HEK293T (cell line): Measurements from ENCODE around the gene SKIC3.
A peak's percentile ranks its signal among the peaks of the same experiment; 100 is the strongest.

Experiments used
- CTCF ChIA-PET: fragments of 350-600 bp; formaldehyde crosslinking; extraction: SDS; loops from one replicate; lab custom pipeline; 2021; ENCODE audit warnings: antibody characterized with exemption, inconsistent platforms; lab: Yijun Ruan, JAX
- POLR2A ChIA-PET: fragments of 350-600 bp; formaldehyde crosslinking; extraction: SDS; loops from one replicate; lab custom pipeline; 2020; ENCODE audit warnings: antibody characterized with exemption, inconsistent platforms; lab: Yijun Ruan, JAX
- DNase-seq: peaks from one replicate; pipeline ENCODE4 v3.0.0; 2012; ENCODE audit warnings: mixed read lengths; ENCODE audit errors: extremely low spot score
- ARNT ChIP-seq: fragments of 450-650 bp; IDR thresholded peaks from 2 replicates; pipeline ENCODE4 v1.6.1; 2017; ENCODE audit warnings: mild to moderate bottlenecking
- BHLHE40 ChIP-seq: fragments of 450-650 bp; IDR thresholded peaks from 2 replicates; pipeline ENCODE4 v1.6.1; 2016; ENCODE audit warnings: mild to moderate bottlenecking, moderate library complexity, borderline replicate concordance
- CTBP1 ChIP-seq: fragments of 450-650 bp; IDR thresholded peaks from 2 replicates; pipeline ENCODE4 v1.6.1; 2016; ENCODE audit warnings: borderline replicate concordance
- ELF4 ChIP-seq: fragments of 450-650 bp; IDR thresholded peaks from 2 replicates; pipeline ENCODE4 v1.6.1; 2017; ENCODE audit warnings: antibody characterized with exemption
- FOXA1 ChIP-seq: fragments of 450-650 bp; IDR thresholded peaks from 2 replicates; pipeline ENCODE4 v1.6.1; 2016; ENCODE audit warnings: mild to moderate bottlenecking
- FOXK2 ChIP-seq: fragments of 450-650 bp; IDR thresholded peaks from 2 replicates; pipeline ENCODE4 v1.6.1; 2016; ENCODE audit warnings: mild to moderate bottlenecking
- FOXM1 ChIP-seq: fragments of 450-650 bp; IDR thresholded peaks from 2 replicates; pipeline ENCODE4 v1.6.1; 2017; ENCODE audit warnings: mild to moderate bottlenecking, borderline replicate concordance
- HDGF ChIP-seq: fragments of 450-650 bp; IDR thresholded peaks from 2 replicates; pipeline ENCODE4 v1.6.1; 2017; ENCODE audit warnings: antibody characterized with exemption, borderline replicate concordance
- L3MBTL2 ChIP-seq: fragments of 450-650 bp; conservative IDR thresholded peaks from 2 replicates; pipeline ENCODE4 v1.6.1; 2016; ENCODE audit warnings: mild to moderate bottlenecking
- LEF1 ChIP-seq: fragments of 450-650 bp; IDR thresholded peaks from 2 replicates; pipeline ENCODE4 v1.6.1; 2017; ENCODE audit warnings: mild to moderate bottlenecking, borderline replicate concordance
- NFRKB ChIP-seq: fragments of 450-650 bp; IDR thresholded peaks from 2 replicates; pipeline ENCODE4 v1.6.1; 2016; ENCODE audit warnings: mild to moderate bottlenecking, moderate library complexity
- SP1 ChIP-seq: fragments of 450-650 bp; IDR thresholded peaks from 2 replicates; pipeline ENCODE4 v1.6.1; 2017
- SUZ12 ChIP-seq: fragments of 450-650 bp; IDR thresholded peaks from 2 replicates; pipeline ENCODE4 v1.6.1; 2016; ENCODE audit warnings: mild to moderate bottlenecking
- TARDBP ChIP-seq: fragments of 450-650 bp; IDR thresholded peaks from 2 replicates; pipeline ENCODE4 v1.6.1; 2016
- ZNF384 ChIP-seq: fragments of 450-650 bp; IDR thresholded peaks from 2 replicates; pipeline ENCODE4 v1.6.1; 2016
- TF ChIP-seq, protein P1 (sequence below): fragments of 450-650 bp; IDR thresholded peaks from 2 replicates; pipeline ENCODE4 v1.6.1; 2016

Gene SKIC3

DNA sequence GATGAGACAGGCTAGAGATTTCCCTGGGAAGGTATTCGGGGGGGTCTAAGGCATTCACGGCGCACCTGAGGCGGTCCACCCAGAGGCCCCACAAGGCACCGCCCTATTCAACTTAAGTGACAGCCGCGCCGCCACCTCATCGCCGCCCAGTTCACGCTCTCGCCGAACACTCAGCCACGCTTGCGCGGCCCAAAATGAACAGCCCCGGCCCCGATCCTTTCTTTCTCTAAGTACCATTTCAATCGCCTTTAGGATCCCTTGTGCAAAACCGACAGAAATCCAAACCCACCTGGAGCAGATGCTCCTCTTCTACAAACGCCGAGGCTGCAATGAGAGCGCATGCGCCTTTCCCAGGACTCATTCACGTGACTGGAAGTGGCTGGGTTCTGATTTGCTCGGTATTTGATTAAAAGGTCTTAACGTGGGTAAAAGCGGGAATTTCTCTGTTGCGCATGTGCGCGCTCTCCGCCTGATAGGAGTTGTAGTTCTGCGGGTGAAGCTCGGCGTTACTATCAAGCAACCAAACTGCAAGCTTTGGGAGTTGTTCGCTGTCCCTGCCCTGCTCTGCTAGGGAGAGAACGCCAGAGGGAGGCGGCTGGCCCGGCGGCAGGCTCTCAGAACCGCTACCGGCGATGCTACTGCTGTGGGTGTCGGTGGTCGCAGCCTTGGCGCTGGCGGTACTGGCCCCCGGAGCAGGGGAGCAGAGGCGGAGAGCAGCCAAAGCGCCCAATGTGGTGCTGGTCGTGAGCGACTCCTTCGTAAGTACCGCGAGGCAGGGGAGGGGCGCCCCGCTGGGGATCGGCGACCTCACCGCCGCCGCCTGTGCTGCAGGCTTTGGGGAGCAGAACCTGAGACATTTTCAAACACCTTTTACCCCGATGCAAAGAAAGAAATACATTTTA lies at the start of gene SKIC3, which contains the start of gene ARSK:
TSS of gene SKIC3 (minus strand) at position 331 of the 902 bp plus-strand sequence. CDS start 7,827 bp downstream, outside the sequence.
TSS of gene ARSK (plus strand) at position 455 of the 902 bp plus-strand sequence. CDS start at position 633, 178 bp downstream.
- CTCF ChIA-PET, result no interaction called here
- TF ChIP-seq, protein P1, sequence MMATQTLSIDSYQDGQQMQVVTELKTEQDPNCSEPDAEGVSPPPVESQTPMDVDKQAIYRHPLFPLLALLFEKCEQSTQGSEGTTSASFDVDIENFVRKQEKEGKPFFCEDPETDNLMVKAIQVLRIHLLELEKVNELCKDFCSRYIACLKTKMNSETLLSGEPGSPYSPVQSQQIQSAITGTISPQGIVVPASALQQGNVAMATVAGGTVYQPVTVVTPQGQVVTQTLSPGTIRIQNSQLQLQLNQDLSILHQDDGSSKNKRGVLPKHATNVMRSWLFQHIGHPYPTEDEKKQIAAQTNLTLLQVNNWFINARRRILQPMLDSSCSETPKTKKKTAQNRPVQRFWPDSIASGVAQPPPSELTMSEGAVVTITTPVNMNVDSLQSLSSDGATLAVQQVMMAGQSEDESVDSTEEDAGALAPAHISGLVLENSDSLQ, result peak; percentile 94
- TF ChIP-seq TARDBP, result no peak
- peak; percentile 99 for TF ChIP-seq L3MBTL2
- POLR2A ChIA-PET, result interaction anchor here (0.7 to 1.2 kb wide), 9 partner anchors 9 to 292 kb away, joined by 3 to 13 read pairs (median 4); partner anchors contain the start of genes MCTP1 and RFESD
- DNase-seq, result peak; percentile 89

DNA sequence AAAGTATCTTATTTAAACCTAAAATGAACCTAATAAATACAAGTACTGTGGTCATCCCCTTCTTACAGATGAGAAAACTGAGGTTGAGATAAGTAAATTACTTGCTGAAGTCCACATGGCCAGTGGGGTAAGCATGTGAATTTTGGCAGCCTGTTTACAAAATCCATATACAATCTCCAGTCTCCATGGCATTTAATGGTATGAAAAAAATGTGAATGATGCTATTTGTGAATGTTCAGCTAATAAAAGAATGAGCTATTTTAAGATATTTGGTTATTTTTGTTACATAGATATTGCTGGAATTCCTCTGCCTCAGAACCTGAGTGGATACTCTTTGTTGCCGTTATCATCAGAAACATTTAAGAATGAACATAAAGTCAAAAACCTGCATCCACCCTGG lies 45.8 kb upstream of the SKIC3 start:
- DNase-seq, result no peak
- CTCF ChIA-PET, result no interaction called here
- POLR2A ChIA-PET, result no interaction called here
- no peak for TF ChIP-seq LEF1
- TF ChIP-seq FOXA1, result no peak
- TF ChIP-seq L3MBTL2, result no peak
- no peak for TF ChIP-seq FOXK2
- no peak for TF ChIP-seq TARDBP
- no peak for TF ChIP-seq NFRKB
- no peak for TF ChIP-seq ARNT
- no peak for TF ChIP-seq CTBP1
- no peak for TF ChIP-seq FOXM1
- TF ChIP-seq SUZ12, result no peak
- no peak for TF ChIP-seq ZNF384
- TF ChIP-seq SP1, result no peak
- TF ChIP-seq, protein P1, result no peak
- TF ChIP-seq BHLHE40, result no peak
- no peak for TF ChIP-seq ELF4

DNA sequence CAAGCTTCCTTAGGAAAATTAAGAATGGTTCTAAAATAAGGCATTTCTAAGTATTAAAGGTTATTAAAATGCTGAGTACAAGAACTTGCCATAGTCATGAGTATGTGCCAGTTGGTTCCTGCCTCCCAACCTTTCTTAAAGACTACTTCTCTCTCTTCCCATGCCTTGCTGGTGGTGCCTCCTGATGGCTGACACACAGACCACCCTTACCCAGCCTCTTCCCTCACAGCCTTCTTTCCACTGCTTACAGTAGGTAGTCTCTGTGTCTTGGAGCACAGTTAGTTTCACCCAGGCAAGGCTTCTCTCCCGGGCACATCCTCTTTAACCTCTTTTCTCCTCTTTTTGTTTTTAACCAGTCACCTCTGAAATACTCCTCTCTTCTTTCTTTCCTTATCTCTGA lies 44.5 kb upstream of the SKIC3 start:
- ChIA-PET CTCF (no interaction called here), POLR2A (no interaction called here)
- TF ChIP-seq CTBP1, result no peak
- no peak for TF ChIP-seq ZNF384
- no peak for TF ChIP-seq BHLHE40
- TF ChIP-seq SP1, result no peak
- no peak for TF ChIP-seq NFRKB
- TF ChIP-seq LEF1, result no peak
- TF ChIP-seq FOXK2, result no peak
- no peak for TF ChIP-seq ARNT
- no peak for TF ChIP-seq FOXA1
- TF ChIP-seq, protein P1, result no peak
- TF ChIP-seq SUZ12, result no peak
- no peak for TF ChIP-seq ELF4
- TF ChIP-seq HDGF, result no peak
- no peak for TF ChIP-seq L3MBTL2
- DNase-seq, result no peak

DNA sequence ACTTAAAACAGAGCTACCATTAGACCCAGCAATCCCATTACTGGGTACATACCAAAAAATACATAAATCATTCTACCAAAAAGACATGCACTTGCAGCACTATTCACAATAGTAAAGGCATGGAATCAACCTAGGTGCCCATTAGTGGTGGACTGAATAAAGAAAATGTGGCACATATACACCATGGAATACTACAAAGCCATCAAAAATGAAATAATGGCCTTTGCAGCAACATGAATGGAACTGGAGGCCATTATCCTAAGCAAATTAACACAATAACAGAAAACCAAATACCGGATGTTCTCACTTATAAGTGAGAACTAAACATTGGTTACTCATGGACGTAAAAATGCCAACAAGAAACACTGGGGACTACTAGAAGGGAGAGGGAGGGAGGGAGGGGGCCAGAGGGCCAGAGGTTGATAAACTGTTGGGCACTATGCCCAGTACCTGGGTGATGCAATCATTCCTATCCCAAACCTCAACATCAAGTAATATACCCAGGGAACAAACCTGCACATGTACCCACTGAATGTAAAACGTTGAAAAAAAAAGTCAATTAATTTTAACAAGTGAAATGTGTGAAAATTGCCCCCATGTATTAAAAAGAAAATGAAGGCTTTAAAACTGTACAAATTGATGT lies 40.6 kb upstream of the SKIC3 start:
- ChIA-PET POLR2A (no interaction called here), CTCF (no interaction called here)
- TF ChIP-seq FOXA1 (no peak), FOXM1 (no peak), FOXK2 (no peak)
- no peak for DNase-seq

DNA sequence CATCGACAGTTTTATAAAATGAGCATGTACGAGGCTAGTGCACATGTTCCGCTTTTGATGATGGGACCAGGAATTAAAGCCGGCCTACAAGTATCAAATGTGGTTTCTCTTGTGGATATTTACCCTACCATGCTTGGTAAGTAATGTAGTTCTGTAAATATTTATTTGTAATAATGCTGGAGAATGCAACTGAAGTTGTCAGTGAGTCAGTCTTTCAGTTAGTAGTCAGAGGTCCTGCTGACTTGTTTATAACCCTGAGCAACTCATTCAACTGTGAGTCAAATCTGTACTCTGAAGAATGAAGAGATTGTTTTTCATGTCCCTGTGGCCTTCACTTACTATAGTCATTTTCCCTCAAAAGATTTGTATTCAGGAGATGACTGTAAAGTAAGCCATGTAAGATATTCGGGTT lies 36.7 kb upstream of the SKIC3 start:
- TF ChIP-seq CTBP1 (no peak), FOXK2 (no peak), LEF1 (no peak), SUZ12 (no peak), TARDBP (no peak), FOXA1 (no peak), NFRKB (no peak), FOXM1 (no peak), ARNT (no peak), BHLHE40 (no peak), SP1 (no peak), ZNF384 (no peak), HDGF (no peak), ELF4 (no peak), L3MBTL2 (no peak)
- TF ChIP-seq, protein P1, result no peak
- POLR2A ChIA-PET, result no interaction called here
- DNase-seq, result no peak
- CTCF ChIA-PET, result no interaction called here
